Fibroblast of lung (primary cell): ENCODE data around the gene ADH1C.

Experiments
- EZH2 ChIP-seq: IDR thresholded peaks from 2 replicates; pipeline ENCODE4 v1.5.1; 2012; ENCODE audit warnings: low read length, control low read depth, mild to moderate bottlenecking; ENCODE audit errors: missing control alignments
- TF ChIP-seq, protein P1 (sequence below), 2 donors: IDR thresholded peaks in 1 of 2; conservative IDR thresholded peaks in 1 of 2; 1 replicate in 1 of 2; 2 replicates in 1 of 2; pipeline ENCODE4 v1.5.1; 2011 to 2012; ENCODE audit warnings: low read length in 2 of 2, control low read depth in 1 of 2, inconsistent platforms in 1 of 2, low read depth in 1 of 2, mild to moderate bottlenecking in 1 of 2

DNA sequence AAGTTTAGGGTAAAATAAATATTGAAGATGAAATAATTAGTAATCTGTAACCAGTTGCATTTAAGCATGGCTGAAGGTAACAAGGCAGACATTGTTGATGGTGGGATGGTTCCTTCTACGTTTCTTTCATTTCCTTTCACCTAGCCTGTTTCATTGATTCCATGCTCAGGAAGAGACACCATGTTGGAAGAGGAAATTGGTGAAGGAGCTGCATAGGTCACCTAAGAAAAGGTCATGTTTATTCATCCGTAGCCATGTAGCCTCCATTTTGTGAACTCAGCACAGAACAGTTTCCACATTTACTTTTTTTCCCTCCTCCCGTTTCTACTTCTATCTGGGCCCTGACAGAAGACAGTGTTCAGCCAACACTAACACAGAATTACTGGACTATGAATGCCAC is 35.2 kb downstream of the ADH1C start:
- TF ChIP-seq, protein P1, sequence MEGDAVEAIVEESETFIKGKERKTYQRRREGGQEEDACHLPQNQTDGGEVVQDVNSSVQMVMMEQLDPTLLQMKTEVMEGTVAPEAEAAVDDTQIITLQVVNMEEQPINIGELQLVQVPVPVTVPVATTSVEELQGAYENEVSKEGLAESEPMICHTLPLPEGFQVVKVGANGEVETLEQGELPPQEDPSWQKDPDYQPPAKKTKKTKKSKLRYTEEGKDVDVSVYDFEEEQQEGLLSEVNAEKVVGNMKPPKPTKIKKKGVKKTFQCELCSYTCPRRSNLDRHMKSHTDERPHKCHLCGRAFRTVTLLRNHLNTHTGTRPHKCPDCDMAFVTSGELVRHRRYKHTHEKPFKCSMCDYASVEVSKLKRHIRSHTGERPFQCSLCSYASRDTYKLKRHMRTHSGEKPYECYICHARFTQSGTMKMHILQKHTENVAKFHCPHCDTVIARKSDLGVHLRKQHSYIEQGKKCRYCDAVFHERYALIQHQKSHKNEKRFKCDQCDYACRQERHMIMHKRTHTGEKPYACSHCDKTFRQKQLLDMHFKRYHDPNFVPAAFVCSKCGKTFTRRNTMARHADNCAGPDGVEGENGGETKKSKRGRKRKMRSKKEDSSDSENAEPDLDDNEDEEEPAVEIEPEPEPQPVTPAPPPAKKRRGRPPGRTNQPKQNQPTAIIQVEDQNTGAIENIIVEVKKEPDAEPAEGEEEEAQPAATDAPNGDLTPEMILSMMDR (conservative IDR thresholded peaks at IDR 0.05 in 1 of 2, IDR thresholded peaks at IDR 0.05 in 1 of 2; ENCODE audit: low read depth in 1 of 2, low read length in 2 of 2) = no peak
- TF ChIP-seq EZH2 = no peak
